ENCODE results near the gene RASEF.

DNA sequence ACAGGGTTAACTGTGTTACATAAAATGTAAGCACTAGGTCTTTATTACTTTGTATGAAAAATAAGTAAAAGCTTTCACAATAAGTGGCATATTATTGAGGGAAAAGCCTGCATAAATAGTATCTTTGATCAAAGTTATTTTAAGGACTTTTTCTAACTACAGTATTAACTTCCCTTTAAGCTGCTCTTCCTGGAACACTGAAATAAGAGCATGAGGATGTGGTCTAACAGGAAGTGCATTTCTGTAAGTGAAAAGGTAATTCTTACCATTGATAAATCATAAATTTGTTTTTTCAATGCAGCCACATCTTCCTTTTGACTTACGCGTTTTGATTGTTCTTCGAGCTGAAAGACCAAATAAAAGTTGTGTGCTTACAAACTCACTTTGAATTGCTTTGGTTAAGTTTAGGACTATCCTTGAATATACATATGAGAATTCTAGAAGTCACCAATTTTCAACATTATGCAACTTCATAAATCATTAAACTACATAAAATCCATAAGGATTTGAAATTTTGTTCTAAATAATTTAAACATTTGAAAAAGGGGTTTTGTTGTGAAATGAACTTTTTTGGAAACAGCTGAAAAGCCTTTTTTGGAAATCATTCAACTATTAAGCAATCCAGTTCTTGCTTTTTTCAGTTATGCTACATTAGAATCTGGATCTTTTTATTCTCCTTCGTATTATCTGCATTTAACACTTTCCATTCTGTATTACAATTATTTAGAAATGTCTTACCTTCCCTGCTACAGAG, 50.6 kb downstream of the RASEF start:
- TF ChIP-seq EZH2 (optimal IDR thresholded peaks at IDR 0.05; ENCODE audit: low read depth, low read length) = no peak
- TF ChIP-seq, protein P1, sequence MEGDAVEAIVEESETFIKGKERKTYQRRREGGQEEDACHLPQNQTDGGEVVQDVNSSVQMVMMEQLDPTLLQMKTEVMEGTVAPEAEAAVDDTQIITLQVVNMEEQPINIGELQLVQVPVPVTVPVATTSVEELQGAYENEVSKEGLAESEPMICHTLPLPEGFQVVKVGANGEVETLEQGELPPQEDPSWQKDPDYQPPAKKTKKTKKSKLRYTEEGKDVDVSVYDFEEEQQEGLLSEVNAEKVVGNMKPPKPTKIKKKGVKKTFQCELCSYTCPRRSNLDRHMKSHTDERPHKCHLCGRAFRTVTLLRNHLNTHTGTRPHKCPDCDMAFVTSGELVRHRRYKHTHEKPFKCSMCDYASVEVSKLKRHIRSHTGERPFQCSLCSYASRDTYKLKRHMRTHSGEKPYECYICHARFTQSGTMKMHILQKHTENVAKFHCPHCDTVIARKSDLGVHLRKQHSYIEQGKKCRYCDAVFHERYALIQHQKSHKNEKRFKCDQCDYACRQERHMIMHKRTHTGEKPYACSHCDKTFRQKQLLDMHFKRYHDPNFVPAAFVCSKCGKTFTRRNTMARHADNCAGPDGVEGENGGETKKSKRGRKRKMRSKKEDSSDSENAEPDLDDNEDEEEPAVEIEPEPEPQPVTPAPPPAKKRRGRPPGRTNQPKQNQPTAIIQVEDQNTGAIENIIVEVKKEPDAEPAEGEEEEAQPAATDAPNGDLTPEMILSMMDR (IDR thresholded peaks at IDR 0.05; ENCODE audit: low read length) = no peak
- no peak for TF ChIP-seq EZH2phosphoT487 (IDR thresholded peaks at IDR 0.05; ENCODE audit: low read length)
